ENCODE data around the gene USP48. TPM values are rescaled to one million over a fixed set of nuclear protein-coding genes. Genes with fewer than 3 reads are reported as not detected.

The USP48 gene
- total and polyA plus RNA-seq, 2 of the 8 experiments (the other 6 are each of a cell fraction or from before 2014, with no cell fraction given) = 12.8 to 83.5 TPM

GRCh38 chr1:21759182-21759581 is 23.8 kb downstream of the USP48 start:
- DNase-seq (ENCODE audit: low read depth in 1 of 2, low spot score in 2 of 2) (no peak), FAIRE-seq (no peak)
- H3K79me2 ChIP-seq (ENCODE audit: control insufficient read depth in 1 of 2, insufficient read depth in 2 of 2, low read length in 2 of 2) = peaks cover 7 to 66% of the 10 kb centered on the region in 2 experiments; a peak in 3 of 4 replicates
- no peak overlapping the region for H3K4ac ChIP-seq (replicated peaks; ENCODE audit: insufficient read length, low read depth, low read length)
- no peak for TF ChIP-seq SIN3A (conservative IDR thresholded peaks at IDR 0.05 in 1 of 2, IDR thresholded peaks at IDR 0.05 in 1 of 2; ENCODE audit: low read depth in 1 of 2, low read length in 2 of 2)
- TF ChIP-seq RXRA (IDR thresholded peaks at IDR 0.05; ENCODE audit: insufficient read depth, low read depth, low read length) = no peak
- TF ChIP-seq YY1 (IDR thresholded peaks at IDR 0.05; ENCODE audit: low read depth, low read length) = no peak
- no peak for TF ChIP-seq KDM1A (IDR thresholded peaks at IDR 0.05; ENCODE audit: borderline replicate concordance, low read length)
- no peak overlapping the region for H4K5ac ChIP-seq (ENCODE audit: insufficient read length, low read depth, low read length)
- H2BK15ac ChIP-seq (ENCODE audit: low read length) = no peak overlapping the region
- H3K79me1 ChIP-seq (ENCODE audit: low read depth, low read length) = peaks cover 8% of the 10 kb centered on the region
- no peak overlapping the region for H4K91ac ChIP-seq (replicated peaks; ENCODE audit: insufficient read length, low read length)
- H3K36me3 ChIP-seq (ENCODE audit: control insufficient read depth in 2 of 4, insufficient read depth in 4 of 4, low read length in 3 of 4) = peaks cover 7 to 24% (median 15%) of the 10 kb centered on the region in 4 experiments; a peak in 7 of 8 replicates
- no peaks in the 10 kb centered on the region; the same call in 1 of the 2 replicates for H3K23me2 ChIP-seq (ENCODE audit: low read depth, low read length)
- no peak overlapping the region for H3K4me3 ChIP-seq (ENCODE audit: extremely low read depth in 1 of 4, insufficient read depth in 2 of 4, low read depth in 3 of 4, low read length in 4 of 4)
- 88% methylated on average over 2 of the region's 2 CpGs; no CpG with 5 or more reads in 1 of the 2 experiments for WGBS, 2 experiments (ENCODE audit: extremely low coverage in 1 of 2, insufficient coverage in 1 of 2, insufficient read length in 1 of 2, insufficient replicate concordance in 2 of 2, low coverage in 1 of 2, low lambda C conversion rate in 2 of 2, missing lambda C conversion rate in 1 of 2)
- H3K4me2 ChIP-seq (ENCODE audit: insufficient read depth in 1 of 2, low read depth in 2 of 2, low read length in 2 of 2) = no peak overlapping the region
- H4K8ac ChIP-seq (ENCODE audit: extremely low read depth, insufficient read depth, low read length) = no peak overlapping the region
- H2AFZ ChIP-seq (ENCODE audit: low read length) = no peak overlapping the region
- no peak overlapping the region for H2BK120ac ChIP-seq (replicated peaks; ENCODE audit: low read depth, low read length)
- 0 out of 7 replicates have a peak, but pooled peaks cover 0 to 3% (median 0%) of the 10 kb centered on the region in 4 experiments for H3K4me1 ChIP-seq (replicated peaks in 1 of 4; ENCODE audit: control insufficient read depth in 3 of 4, insufficient read depth in 4 of 4, low read length in 3 of 4)
- H3K56ac ChIP-seq (replicated peaks; ENCODE audit: insufficient read length, low read depth, low read length) = no peak overlapping the region
- H4K20me1 ChIP-seq (replicated peaks in 1 of 2; ENCODE audit: control insufficient read depth in 1 of 2, insufficient read depth in 2 of 2, low read length in 2 of 2) = peaks cover 2 to 9% of the 10 kb centered on the region in 2 experiments
- H3K14ac ChIP-seq (ENCODE audit: insufficient read length) = no peak overlapping the region
- H2AK5ac ChIP-seq (ENCODE audit: low read depth, low read length) = no peak overlapping the region
- no peak overlapping the region for H3K23ac ChIP-seq (ENCODE audit: insufficient read length)
- CTCF ChIA-PET (ENCODE audit: partially characterized antibody) = no interaction called here
- POLR2A ChIA-PET (ENCODE audit: partially characterized antibody) = no interaction called here
- no peak overlapping the region for H3K27ac ChIP-seq (ENCODE audit: low read depth, low read length)
- H3K18ac ChIP-seq (ENCODE audit: extremely low read depth, low read length) = no peak overlapping the region
- H3K9ac ChIP-seq (replicated peaks in 1 of 4; ENCODE audit: extremely low read depth in 1 of 4, low read depth in 3 of 4, low read length in 3 of 4) = no peak overlapping the region
- H2BK20ac ChIP-seq (ENCODE audit: low read length) = no peak overlapping the region
- H3K9me3 ChIP-seq (ENCODE audit: insufficient read depth in 2 of 2, low read depth in 1 of 2, low read length in 1 of 2) = no peaks in the 10 kb centered on the region
- no peak overlapping the region for H2BK12ac ChIP-seq (ENCODE audit: low read depth, low read length)
- H2BK5ac ChIP-seq (ENCODE audit: low read depth, low read length) = no peak overlapping the region
- no peaks in the 10 kb centered on the region for H3K27me3 ChIP-seq (replicated peaks in 1 of 4; ENCODE audit: control insufficient read depth in 3 of 4, extremely low read depth in 1 of 4, insufficient read depth in 3 of 4, low read length in 3 of 4)
